Esophagus squamous epithelium (tissue), 5 donors: Measurements from ENCODE around the gene ADGRG3. TPM values are rescaled to one million over a fixed set of nuclear protein-coding genes. Genes with fewer than 3 reads are reported as not detected.

Experiments
- DNase-seq: peaks from one replicate; lab custom pipeline; 2025; lab: John Stamatoyannopoulos, UW
- H3K27ac ChIP-seq, 4 donors: fragments of 200-600 bp; sonication (generic); one replicate each; pipeline ENCODE4 v1.5.1; 2016 to 2019; ENCODE audit warnings: mild to moderate bottlenecking in 1 of 4
- H3K27me3 ChIP-seq, 4 donors: fragments of 200-600 bp; sonication (generic); 1 replicate in 3 of 4; 2 replicates in 1 of 4; pipeline versions ENCODE4 v1.5.1 to v1.6.0; 2017 to 2021; ENCODE audit warnings: antibody characterized with exemption in 1 of 4
- H3K36me3 ChIP-seq, 3 donors: fragments of 200-600 bp; sonication (generic); one replicate each; pipeline ENCODE4 v1.5.1; 2016 to 2019
- H3K4me1 ChIP-seq, 3 donors: fragments of 200-600 bp; sonication (generic); one replicate each; pipeline ENCODE4 v1.5.1; 2017 to 2019
- H3K4me3 ChIP-seq, 4 donors: fragments of 200-600 bp; sonication (generic); 1 replicate in 3 of 4; 2 replicates in 1 of 4; pipeline ENCODE4 v1.5.1; 2016 to 2019; ENCODE audit warnings: mild to moderate bottlenecking in 2 of 4, moderate library complexity in 1 of 4
- H3K9me3 ChIP-seq, 3 donors: fragments of 200-600 bp; sonication (generic); one replicate each; pipeline ENCODE4 v1.5.1; 2016 to 2019
- POLR2A ChIP-seq, 4 donors: fragments of 450-650 bp; IDR thresholded peaks; one replicate each; pipeline ENCODE4 v1.6.1; 2017; ENCODE audit warnings: antibody characterized with exemption in 4 of 4, mild to moderate bottlenecking in 4 of 4, moderate library complexity in 3 of 4
- WGBS, 2 donors: methylation state at CpG; one replicate each; pipeline ENCODE4 v1.1.5; 2018; 5-methylcytosine and 5-hydroxymethylcytosine counted together
- intact Hi-C: fragments of 100-400 bp; cut with DNase I; formaldehyde crosslinking; loops from one replicate; pipeline ENCODE4 v1.15.0; 2022
- total RNA-seq, 4 donors: library from RNA; depleted of rRNA; stranded (reverse); fragments of >200 nt; gene quantifications; one replicate each; pipeline ENCODE4 v1.1.0, GENCODE V29; 2016
- TF ChIP-seq, protein P1 (sequence below), 6 experiments: fragments of 450-650 bp in 4 of 6; fragments of 200-600 bp in 2 of 6; sonication (generic) in 2 of 6; IDR thresholded peaks; one replicate each; pipeline ENCODE4 v1.5.1; 2016 to 2019; ENCODE audit warnings: antibody characterized with exemption in 6 of 6, mild to moderate bottlenecking in 4 of 6, moderate library complexity in 4 of 6
- donor health status: DM: yes; HTN: yes; CAD: no.

ADGRG3 gene
- total RNA-seq, 4 donors from 2014 or later: 1.5 to 3.9 (median 2.1) TPM; not detected in 1

DNA sequence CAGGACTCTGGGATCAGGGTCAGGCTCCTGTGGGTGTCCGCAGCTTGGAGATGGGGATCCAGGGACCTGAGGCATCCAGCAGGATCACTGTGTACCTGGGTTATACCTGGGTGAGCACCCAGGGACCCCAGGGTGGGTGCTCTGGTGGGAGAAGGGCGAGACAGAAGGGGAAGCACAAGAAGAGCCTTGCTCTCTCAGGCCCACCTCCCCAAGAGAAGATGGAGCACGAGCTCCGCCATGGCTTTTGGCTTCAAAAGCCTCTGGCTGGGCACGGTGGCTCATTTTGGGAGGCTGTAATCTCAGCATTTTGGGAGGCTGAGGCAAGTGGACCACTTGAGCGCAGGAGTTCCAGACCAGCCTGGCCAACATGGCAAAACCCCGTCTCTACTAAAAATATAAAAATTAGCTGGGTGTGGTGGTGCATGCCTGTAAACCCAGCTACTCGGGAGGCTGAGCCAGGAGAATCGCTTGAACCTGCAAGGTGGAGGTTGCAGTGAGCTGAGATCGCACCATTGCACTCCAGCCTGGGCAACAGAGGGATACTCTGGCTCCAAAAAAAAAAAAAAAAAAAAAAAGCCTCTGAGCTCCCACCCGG lies 35.4 kb downstream of the ADGRG3 start:
- WGBS, 2 donors: 83 to 97% methylated on average over 6 to 10 of the region's 11 CpGs
- Histone ChIP-seq H3K4me3 (no peak overlapping the region), H3K9me3 (no peaks in the 10 kb centered on the region), H3K36me3 (no peaks in the 10 kb centered on the region), H3K27ac (no peak overlapping the region), H3K27me3 (peaks cover 0 to 6% (median 0%) of the 10 kb centered on the region in 4 donors), H3K4me1 (no peaks in the 10 kb centered on the region)
- DNase-seq: no peak
- TF ChIP-seq POLR2A (IDR thresholded peaks at IDR 0.05): no peak
- TF ChIP-seq, protein P1, sequence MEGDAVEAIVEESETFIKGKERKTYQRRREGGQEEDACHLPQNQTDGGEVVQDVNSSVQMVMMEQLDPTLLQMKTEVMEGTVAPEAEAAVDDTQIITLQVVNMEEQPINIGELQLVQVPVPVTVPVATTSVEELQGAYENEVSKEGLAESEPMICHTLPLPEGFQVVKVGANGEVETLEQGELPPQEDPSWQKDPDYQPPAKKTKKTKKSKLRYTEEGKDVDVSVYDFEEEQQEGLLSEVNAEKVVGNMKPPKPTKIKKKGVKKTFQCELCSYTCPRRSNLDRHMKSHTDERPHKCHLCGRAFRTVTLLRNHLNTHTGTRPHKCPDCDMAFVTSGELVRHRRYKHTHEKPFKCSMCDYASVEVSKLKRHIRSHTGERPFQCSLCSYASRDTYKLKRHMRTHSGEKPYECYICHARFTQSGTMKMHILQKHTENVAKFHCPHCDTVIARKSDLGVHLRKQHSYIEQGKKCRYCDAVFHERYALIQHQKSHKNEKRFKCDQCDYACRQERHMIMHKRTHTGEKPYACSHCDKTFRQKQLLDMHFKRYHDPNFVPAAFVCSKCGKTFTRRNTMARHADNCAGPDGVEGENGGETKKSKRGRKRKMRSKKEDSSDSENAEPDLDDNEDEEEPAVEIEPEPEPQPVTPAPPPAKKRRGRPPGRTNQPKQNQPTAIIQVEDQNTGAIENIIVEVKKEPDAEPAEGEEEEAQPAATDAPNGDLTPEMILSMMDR (IDR thresholded peaks at IDR 0.05): no peak
- intact Hi-C loops: no loop called here

DNA sequence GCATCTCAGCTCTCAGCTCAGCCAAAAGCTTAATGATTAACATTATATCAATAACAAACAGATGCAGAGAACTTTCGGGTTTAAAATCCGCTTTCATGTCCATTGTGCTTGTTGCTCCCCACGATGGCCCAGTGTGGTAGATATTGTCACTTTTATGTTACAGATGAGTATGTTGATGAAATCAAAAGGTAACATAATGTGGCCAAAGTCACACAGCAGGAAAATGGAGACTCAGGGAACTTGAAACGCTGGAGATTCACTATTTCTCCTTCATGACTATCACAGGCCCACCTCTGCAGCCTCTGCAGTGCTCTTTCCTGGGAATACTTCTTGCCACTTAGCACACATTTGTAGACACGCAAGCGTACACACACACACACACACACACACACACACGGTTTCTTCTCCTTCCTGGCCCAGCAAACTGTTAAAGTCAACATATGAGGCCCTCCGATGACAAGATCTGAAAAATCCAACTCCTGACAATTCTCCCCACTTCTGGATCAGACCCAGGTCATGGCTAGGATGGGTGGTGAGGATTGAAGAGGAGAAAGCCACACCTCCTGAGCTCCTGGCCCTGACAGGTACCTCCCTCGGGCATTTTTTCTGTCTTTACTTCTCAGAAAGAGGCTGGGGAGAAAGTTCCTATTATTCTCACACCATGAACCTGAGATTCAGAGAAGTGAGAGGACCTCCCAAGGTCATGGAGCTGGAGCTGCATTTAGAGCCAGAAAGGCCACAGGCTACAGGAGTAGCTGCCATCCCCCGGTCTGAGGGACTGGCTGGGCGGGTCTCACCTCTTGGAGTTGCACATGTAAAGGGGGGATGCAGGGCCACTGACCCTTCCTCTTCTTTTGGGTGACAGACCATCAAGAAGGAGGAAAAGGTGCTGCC lies 36.2 kb downstream of the ADGRG3 start:
- Histone ChIP-seq H3K36me3 (no peaks in the 10 kb centered on the region), H3K4me1 (no peaks in the 10 kb centered on the region), H3K27ac (no peak overlapping the region), H3K9me3 (no peaks in the 10 kb centered on the region), H3K27me3 (peaks cover 0 to 10% (median 0%) of the 10 kb centered on the region in 4 donors), H3K4me3 (no peak overlapping the region)
- WGBS, 2 donors: 65 to 77% methylated on average over 10 to 11 of the region's 11 CpGs
- no peak for TF ChIP-seq POLR2A (IDR thresholded peaks at IDR 0.05)
- TF ChIP-seq, protein P1 (IDR thresholded peaks at IDR 0.05): no peak
- no peak for DNase-seq
- intact Hi-C loops: no loop called here

DNA sequence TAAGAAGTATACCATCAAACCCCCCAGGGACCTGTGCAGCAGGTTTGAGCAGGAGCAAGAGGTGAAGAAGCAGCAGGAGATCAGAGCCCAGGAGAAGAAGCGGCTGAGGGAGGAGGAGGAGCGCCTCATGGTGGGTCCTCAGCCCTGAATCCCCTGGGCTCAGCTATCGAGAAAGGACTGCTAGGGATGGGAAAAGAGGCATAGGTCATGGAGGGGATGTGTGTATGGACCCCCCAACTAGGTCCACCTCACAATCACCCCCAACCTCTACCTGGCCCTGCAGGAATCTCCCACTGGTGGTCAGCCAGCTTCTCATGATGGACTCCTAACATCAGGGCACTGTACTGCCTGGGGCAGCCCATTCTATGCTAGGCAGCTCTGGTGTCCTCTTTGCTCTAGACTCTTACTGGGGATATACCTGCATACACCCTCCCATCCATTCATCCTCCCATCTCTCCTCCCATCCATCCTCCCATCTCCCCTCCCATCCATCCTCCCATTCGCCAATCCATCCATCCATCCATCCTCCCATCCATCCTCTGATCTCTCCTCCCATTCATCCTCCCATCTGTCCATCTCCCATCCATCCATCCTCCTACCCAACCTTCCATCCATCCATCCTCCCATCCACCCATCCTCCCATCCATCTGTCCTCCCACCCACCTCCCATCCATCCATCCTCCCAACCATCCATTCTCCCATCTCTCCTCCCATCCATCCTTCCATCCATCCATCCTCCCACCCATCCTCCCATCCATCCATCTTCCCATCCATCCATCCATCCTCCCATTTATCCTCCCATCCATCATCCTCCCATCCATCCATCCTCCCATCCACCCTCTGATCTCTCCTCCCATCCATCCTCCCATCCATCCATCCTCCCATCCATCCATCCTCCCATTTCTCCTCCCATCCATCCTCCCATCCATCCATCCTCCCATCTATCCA lies 37.1 kb downstream of the ADGRG3 start:
- H3K36me3 ChIP-seq: no peaks in the 10 kb centered on the region
- 89 to 91% methylated on average over 4 of the region's 4 CpGs for WGBS, 2 donors
- DNase-seq: no peak
- TF ChIP-seq, protein P1 (IDR thresholded peaks at IDR 0.05): no peak
- no peak for TF ChIP-seq POLR2A (IDR thresholded peaks at IDR 0.05)
- no peaks in the 10 kb centered on the region for H3K4me1 ChIP-seq
- H3K27ac ChIP-seq: no peak overlapping the region
- peaks cover 0 to 10% (median 0%) of the 10 kb centered on the region in 4 donors for H3K27me3 ChIP-seq
- H3K9me3 ChIP-seq: no peaks in the 10 kb centered on the region
- intact Hi-C loops: no loop called here
- no peak overlapping the region for H3K4me3 ChIP-seq

DNA sequence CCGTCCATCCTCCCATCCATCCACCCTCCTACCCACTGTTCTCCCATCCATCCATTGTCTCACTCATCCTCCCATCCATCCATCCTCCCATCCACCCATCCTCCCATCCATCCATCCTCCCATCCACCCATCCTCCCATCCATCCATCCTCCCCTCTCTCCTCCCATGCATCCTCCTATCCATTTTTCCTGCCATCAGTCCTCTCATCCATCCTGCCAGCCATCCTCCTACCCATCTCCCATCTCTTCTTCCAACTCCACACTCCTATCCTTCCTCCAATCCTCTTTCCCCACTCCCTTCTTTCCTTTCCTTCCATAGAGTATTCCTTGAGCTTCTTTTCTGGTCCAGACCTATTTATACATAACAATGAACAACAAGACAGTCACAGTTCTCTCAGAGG lies 38.6 kb downstream of the ADGRG3 start:
- Histone ChIP-seq H3K4me3 (no peak overlapping the region), H3K9me3 (no peaks in the 10 kb centered on the region), H3K27me3 (peaks cover 0 to 10% (median 0%) of the 10 kb centered on the region in 4 donors), H3K36me3 (no peaks in the 10 kb centered on the region), H3K4me1 (no peaks in the 10 kb centered on the region), H3K27ac (no peak overlapping the region)
- intact Hi-C loops: no loop called here
- 20 to 73% methylated on average over 1 of the region's 1 CpG for WGBS, 2 donors
- no peak for DNase-seq
- TF ChIP-seq, protein P1 (IDR thresholded peaks at IDR 0.05): no peak
- no peak for TF ChIP-seq POLR2A (IDR thresholded peaks at IDR 0.05)
